ENCODE data around the gene CHAT. TPM values are rescaled to one million over a fixed set of nuclear protein-coding genes. Genes with fewer than 3 reads are reported as not detected.

The CHAT gene
- total and polyA plus RNA-seq, 7 donors, result not detected

GRCh38 chr10:49689882-49690510 lies 76.2 kb downstream of the CHAT start:
- H3K9me3 ChIP-seq, result no peaks in the 10 kb centered on the region
- no peaks in the 10 kb centered on the region for H3K36me3 ChIP-seq (ENCODE audit: insufficient read depth in 1 of 2, low read depth in 1 of 2)
- intact Hi-C loops (cut with DNase I), result no loop called here
- H3K27me3 ChIP-seq (ENCODE audit: insufficient read depth in 3 of 3, low read length in 2 of 3), result peaks cover 2 to 43% (median 6%) of the 10 kb centered on the region in 3 donors
- no peak overlapping the region for H3K4me3 ChIP-seq
- H3K27ac ChIP-seq, result no peak overlapping the region
- DNase-seq (no peak), ATAC-seq (no peak)
- 10 to 13% (median 12%) methylated on average over 12 of the region's 12 CpGs for WGBS, 3 donors
- H3K4me1 ChIP-seq, result no peaks in the 10 kb centered on the region
- no peak for TF ChIP-seq CTCF (IDR thresholded peaks at IDR 0.05)

GRCh38 chr10:49690698-49691356 lies 77.0 kb downstream of the CHAT start:
- WGBS, 3 donors, result 4 to 8% (median 5%) methylated on average over 12 of the region's 12 CpGs
- no peaks in the 10 kb centered on the region for H3K9me3 ChIP-seq
- no peak overlapping the region for H3K27ac ChIP-seq
- intact Hi-C loops (cut with DNase I), result no loop called here
- no peak overlapping the region for H3K4me3 ChIP-seq
- no peak for TF ChIP-seq CTCF (IDR thresholded peaks at IDR 0.05)
- no peak for DNase-seq
- H3K4me1 ChIP-seq, result no peaks in the 10 kb centered on the region
- ATAC-seq, result no peak
- no peaks in the 10 kb centered on the region for H3K36me3 ChIP-seq (ENCODE audit: insufficient read depth in 1 of 2, low read depth in 1 of 2)
- H3K27me3 ChIP-seq (ENCODE audit: insufficient read depth in 3 of 3, low read length in 2 of 3), result peaks cover 2 to 43% (median 6%) of the 10 kb centered on the region in 3 donors

- DNase-seq (no peak), ATAC-seq (no peak)
- no peak for TF ChIP-seq CTCF (IDR thresholded peaks at IDR 0.05)
- Histone ChIP-seq H3K4me1 (no peaks in the 10 kb centered on the region), H3K27me3 (ENCODE audit: insufficient read depth in 3 of 3, low read length in 2 of 3) (peaks cover 3 to 43% (median 6%) of the 10 kb centered on the region in 3 donors), H3K4me3 (no peak overlapping the region), H3K9me3 (no peaks in the 10 kb centered on the region), H3K27ac (no peak overlapping the region), H3K36me3 (ENCODE audit: insufficient read depth in 1 of 2, low read depth in 1 of 2) (no peaks in the 10 kb centered on the region)
- intact Hi-C loops (cut with DNase I), result no loop called here
- 29 to 45% (median 44%) methylated on average over 9 of the region's 9 CpGs for WGBS, 3 donors
These were observed 77.8 kb downstream of the CHAT start for GRCh38 chr10:49691588-49691987.

- no peak for ATAC-seq
- Histone ChIP-seq H3K27ac (no peak overlapping the region), H3K27me3 (ENCODE audit: insufficient read depth in 3 of 3, low read length in 2 of 3) (peaks cover 2 to 34% (median 6%) of the 10 kb centered on the region in 3 donors), H3K4me3 (no peak overlapping the region), H3K4me1 (no peaks in the 10 kb centered on the region), H3K9me3 (no peaks in the 10 kb centered on the region), H3K36me3 (ENCODE audit: insufficient read depth in 1 of 2, low read depth in 1 of 2) (no peaks in the 10 kb centered on the region)
- TF ChIP-seq CTCF (IDR thresholded peaks at IDR 0.05), result no peak
- no peak for DNase-seq
- intact Hi-C loops (cut with DNase I), result no loop called here
- WGBS, 3 donors, result 77 to 81% (median 80%) methylated on average over 6 of the region's 6 CpGs
These were observed 80.6 kb downstream of the CHAT start for GRCh38 chr10:49694466-49694865.
